Prostate gland (tissue), 2 donors: Measurements from ENCODE around the gene CMSS1. TPM values are rescaled to one million over a fixed set of nuclear protein-coding genes. Genes with fewer than 3 reads are reported as not detected.

ENCODE experiments used
- DNase-seq: peaks from one replicate; pipeline ENCODE4 v3.0.0-alpha.2; 2019; ENCODE audit warnings: low spot score
- H3K27ac ChIP-seq, 2 donors: fragments of 200-600 bp; sonication (generic); 2 replicates each; pipeline ENCODE4 v1.5.1; 2017 to 2019
- H3K27me3 ChIP-seq: fragments of 200-600 bp; sonication (generic); replicated peaks from 2 replicates; pipeline ENCODE4 v1.5.1; 2019; ENCODE audit not compliant: insufficient read depth
- H3K36me3 ChIP-seq, 2 donors: fragments of 200-600 bp; sonication (generic); 1 replicate in 1 of 2; 2 replicates in 1 of 2; pipeline versions ENCODE4 v1.5.1 to v1.8.1; 2017 to 2019
- H3K4me1 ChIP-seq: fragments of 200-600 bp; sonication (generic); replicated peaks from 2 replicates; pipeline ENCODE4 v1.5.1; 2019
- H3K4me3 ChIP-seq, 2 donors: fragments of 200-600 bp; sonication (generic); 2 replicates each; pipeline ENCODE4 v1.5.1; 2017 to 2019
- H3K9me3 ChIP-seq: fragments of 200-600 bp; sonication (generic); 2 replicates; pipeline ENCODE4 v1.5.1; 2017
- POLR2A ChIP-seq: fragments of 450-650 bp; IDR thresholded peaks from one replicate; pipeline ENCODE4 v1.6.1; 2016; ENCODE audit warnings: antibody characterized with exemption, mild to moderate bottlenecking
- POLR2AphosphoS5 ChIP-seq: sonication (generic); formaldehyde crosslinking; IDR thresholded peaks from one replicate; pipeline ENCODE4 v1.6.1; 2017; ENCODE audit warnings: antibody characterized with exemption
- WGBS: methylation state at CpG from one replicate; pipeline ENCODE4 v1.1.5; 2018; 5-methylcytosine and 5-hydroxymethylcytosine counted together
- intact Hi-C: fragments of 100-400 bp; cut with DNase I; formaldehyde crosslinking; loops from one replicate; pipeline ENCODE4 v1.14.2; 2022
- total RNA-seq, 2 donors: library from RNA; depleted of rRNA; stranded (reverse); fragments of >200 nt; gene quantifications; one replicate each; pipeline ENCODE4 v1.1.0, GENCODE V29; 2016
- TF ChIP-seq, protein P1 (sequence below), 4 experiments: fragments of 200-600 bp in 2 of 4; fragments of 450-650 bp in 2 of 4; sonication (generic) in 2 of 4; IDR thresholded peaks; 1 replicate in 3 of 4; 2 replicates in 1 of 4; pipeline ENCODE4 v1.5.1; 2016 to 2019; ENCODE audit warnings: antibody characterized with exemption in 4 of 4, mild to moderate bottlenecking in 2 of 4, moderate library complexity in 2 of 4

The CMSS1 gene
- total RNA-seq, 2 donors from 2014 or later = 10.2 to 13.6 TPM

DNA sequence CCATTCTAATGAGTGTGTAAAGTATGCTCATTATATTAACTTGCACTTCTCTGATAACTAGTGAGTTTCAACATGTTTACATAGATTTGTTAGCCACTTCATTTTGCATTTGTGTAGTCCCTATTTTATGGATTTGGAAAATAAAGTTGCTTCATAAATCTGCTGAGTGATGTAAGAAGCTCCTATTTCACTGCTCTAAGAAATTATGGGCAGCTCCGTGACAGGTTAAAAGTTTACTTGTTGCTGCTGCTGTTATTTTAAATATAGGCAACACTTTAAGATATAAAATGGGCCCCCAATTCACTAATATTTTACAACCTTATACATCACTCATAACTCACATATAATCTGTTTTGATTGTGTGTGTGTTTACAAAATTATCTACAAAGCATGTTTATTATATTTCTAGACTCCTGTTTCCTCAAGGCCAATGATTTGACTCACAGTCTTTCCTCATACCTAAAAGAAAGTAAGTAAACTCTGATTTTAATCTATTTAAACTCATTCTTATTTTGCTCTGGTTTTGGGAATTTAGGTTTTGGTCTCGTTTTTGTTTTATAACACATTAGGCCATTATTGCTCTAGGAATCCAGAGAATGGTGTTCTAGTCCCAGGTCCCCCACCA lies 348.4 kb downstream of the CMSS1 start:
- Histone ChIP-seq H3K36me3 (no peaks in the 10 kb centered on the region), H3K27ac (no peak overlapping the region), H3K4me3 (no peak overlapping the region), H3K27me3 (no peaks in the 10 kb centered on the region), H3K4me1 (no peaks in the 10 kb centered on the region), H3K9me3 (no peaks in the 10 kb centered on the region)
- TF ChIP-seq, protein P1, sequence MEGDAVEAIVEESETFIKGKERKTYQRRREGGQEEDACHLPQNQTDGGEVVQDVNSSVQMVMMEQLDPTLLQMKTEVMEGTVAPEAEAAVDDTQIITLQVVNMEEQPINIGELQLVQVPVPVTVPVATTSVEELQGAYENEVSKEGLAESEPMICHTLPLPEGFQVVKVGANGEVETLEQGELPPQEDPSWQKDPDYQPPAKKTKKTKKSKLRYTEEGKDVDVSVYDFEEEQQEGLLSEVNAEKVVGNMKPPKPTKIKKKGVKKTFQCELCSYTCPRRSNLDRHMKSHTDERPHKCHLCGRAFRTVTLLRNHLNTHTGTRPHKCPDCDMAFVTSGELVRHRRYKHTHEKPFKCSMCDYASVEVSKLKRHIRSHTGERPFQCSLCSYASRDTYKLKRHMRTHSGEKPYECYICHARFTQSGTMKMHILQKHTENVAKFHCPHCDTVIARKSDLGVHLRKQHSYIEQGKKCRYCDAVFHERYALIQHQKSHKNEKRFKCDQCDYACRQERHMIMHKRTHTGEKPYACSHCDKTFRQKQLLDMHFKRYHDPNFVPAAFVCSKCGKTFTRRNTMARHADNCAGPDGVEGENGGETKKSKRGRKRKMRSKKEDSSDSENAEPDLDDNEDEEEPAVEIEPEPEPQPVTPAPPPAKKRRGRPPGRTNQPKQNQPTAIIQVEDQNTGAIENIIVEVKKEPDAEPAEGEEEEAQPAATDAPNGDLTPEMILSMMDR (IDR thresholded peaks at IDR 0.05) = no peak
- no peak for TF ChIP-seq POLR2A
- TF ChIP-seq POLR2AphosphoS5 = no peak
- WGBS = 78% methylated on average over 2 of the region's 2 CpGs
- intact Hi-C loops = no loop called here
- DNase-seq = no peak

DNA sequence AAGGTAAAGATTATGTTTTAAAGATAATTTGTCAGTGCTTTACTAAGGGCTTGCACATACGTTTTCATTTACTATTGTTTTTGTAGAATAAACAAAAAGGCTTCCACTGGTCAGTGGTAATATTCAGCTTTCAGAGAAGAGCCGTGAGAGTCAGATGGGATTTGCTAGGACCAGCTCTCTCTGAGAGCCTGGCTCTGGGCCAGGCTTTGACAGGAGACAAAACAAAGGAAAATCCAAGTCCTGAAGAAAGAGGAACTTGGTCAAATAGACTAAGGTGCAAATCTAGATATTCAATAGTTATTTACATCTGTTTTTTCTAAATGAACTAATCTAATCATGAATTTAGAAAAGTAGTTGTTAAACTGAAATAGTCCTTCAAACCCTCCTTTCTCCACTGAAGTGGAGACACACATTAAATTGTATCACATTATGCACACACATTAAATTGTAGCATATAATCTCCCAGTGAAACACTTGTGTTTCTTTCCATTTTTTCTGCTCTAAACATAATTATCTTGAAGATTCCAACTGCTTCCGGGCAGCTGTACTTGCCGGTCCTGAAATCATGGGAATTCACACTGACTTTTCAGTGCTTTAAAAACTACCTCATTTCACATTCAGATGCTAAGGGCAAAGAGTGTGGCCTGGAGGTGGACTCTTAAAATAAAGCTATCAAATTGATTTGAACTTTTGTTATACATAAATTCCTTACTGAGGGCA lies 351.7 kb downstream of the CMSS1 start:
- 65% methylated on average over 4 of the region's 4 CpGs for WGBS
- Histone ChIP-seq H3K36me3 (no peaks in the 10 kb centered on the region), H3K4me1 (no peaks in the 10 kb centered on the region), H3K4me3 (no peak overlapping the region), H3K9me3 (no peaks in the 10 kb centered on the region), H3K27me3 (no peaks in the 10 kb centered on the region), H3K27ac (no peak overlapping the region)
- intact Hi-C loops = no loop called here
- no peak for DNase-seq
- TF ChIP-seq, protein P1 (IDR thresholded peaks at IDR 0.05) = no peak
- TF ChIP-seq POLR2A (no peak), POLR2AphosphoS5 (no peak)

GRCh38 chr3:100170486-100170885 lies 352.8 kb downstream of the CMSS1 start:
- no peaks in the 10 kb centered on the region for H3K36me3 ChIP-seq
- no peak for DNase-seq
- no peaks in the 10 kb centered on the region for H3K27me3 ChIP-seq
- intact Hi-C loops = no loop called here
- no peak overlapping the region for H3K27ac ChIP-seq
- H3K4me1 ChIP-seq = no peaks in the 10 kb centered on the region
- 86% methylated on average over 3 of the region's 3 CpGs for WGBS
- no peak overlapping the region for H3K4me3 ChIP-seq
- no peak for TF ChIP-seq POLR2AphosphoS5
- no peak for TF ChIP-seq POLR2A
- TF ChIP-seq, protein P1 (IDR thresholded peaks at IDR 0.05) = no peak
- no peaks in the 10 kb centered on the region for H3K9me3 ChIP-seq

DNA sequence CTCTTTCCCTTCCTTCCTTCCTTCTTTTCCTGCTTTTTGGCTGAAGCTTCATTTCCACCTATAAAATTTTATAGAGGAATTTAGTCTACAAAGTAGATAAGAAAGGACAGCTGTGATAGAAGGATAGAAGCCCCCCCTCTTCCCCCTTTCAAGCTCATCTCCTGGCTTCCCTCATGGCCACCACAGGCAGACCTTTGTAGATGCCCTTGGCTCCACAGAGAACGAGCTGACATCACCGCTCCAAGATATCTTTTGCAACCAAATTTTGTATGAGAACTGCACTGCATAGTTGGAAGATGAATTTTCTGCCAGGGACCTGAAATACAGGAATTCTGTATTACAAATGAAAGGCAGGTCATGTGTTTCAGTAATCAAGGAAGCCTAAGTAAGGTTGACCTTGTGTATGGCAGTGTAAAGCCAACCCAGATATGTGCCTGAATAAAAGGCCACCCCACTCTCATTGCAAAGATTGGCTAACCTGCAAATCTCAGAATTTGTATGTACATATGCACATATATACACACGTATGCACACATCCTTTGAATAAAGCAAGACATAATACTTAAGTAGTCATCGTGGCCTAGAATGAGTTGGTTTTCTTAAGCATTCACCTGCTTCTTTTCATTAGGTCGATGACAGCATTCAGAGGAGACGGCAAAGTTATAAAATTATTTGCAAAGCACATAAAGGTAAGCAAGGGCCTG lies 353.7 kb downstream of the CMSS1 start:
- TF ChIP-seq POLR2A (no peak), POLR2AphosphoS5 (no peak)
- TF ChIP-seq, protein P1 (IDR thresholded peaks at IDR 0.05) = no peak
- WGBS = 77% methylated on average over 6 of the region's 6 CpGs
- DNase-seq = no peak
- H3K9me3 ChIP-seq = no peaks in the 10 kb centered on the region
- H3K36me3 ChIP-seq = no peaks in the 10 kb centered on the region
- no peaks in the 10 kb centered on the region for H3K4me1 ChIP-seq
- H3K4me3 ChIP-seq = no peak overlapping the region
- intact Hi-C loops = no loop called here
- no peaks in the 10 kb centered on the region for H3K27me3 ChIP-seq
- no peak overlapping the region for H3K27ac ChIP-seq
